D721Med (cell line): Measurements from ENCODE around the gene FLII.
A peak's percentile ranks its signal among the peaks of the same experiment; 100 is the strongest.
"Not testable (repeated sequence)": the region's sequence is repeated elsewhere in the genome, so short reads cannot be mapped to it uniquely, and the experiment has no call there.

Experiments
- DNase-seq: peaks from one replicate; pipeline ENCODE4 v3.0.0; 2011; ENCODE audit warnings: low spot score; ENCODE audit not compliant: insufficient read length
- FAIRE-seq: peaks from 2 replicates; lab custom pipeline; 2011; peaks lifted over from hg19 to GRCh38; lab: Jason Lieb, UNC
- CTCF ChIP-seq: IDR thresholded peaks from 2 replicates; pipeline ENCODE4 v1.5.1; 2012; ENCODE audit warnings: mild to moderate bottlenecking, control low read depth; ENCODE audit not compliant: insufficient read depth; ENCODE audit errors: missing control alignments

FLII gene

GRCh38 chr17:18218756-18219415, 39.7 kb downstream of the FLII start:
- no peak for TF ChIP-seq CTCF
- no peak for DNase-seq
- FAIRE-seq = no peak

GRCh38 chr17:18217412-18218015, 41.0 kb downstream of the FLII start:
- DNase-seq (peak; percentile 87), FAIRE-seq (no peak)
- peak; percentile 61 for TF ChIP-seq CTCF

- DNase-seq, FAIRE-seq: not testable (repeated sequence)
Observed at GRCh38 chr17:18216906-18217305, 41.6 kb downstream of the FLII start.

DNA sequence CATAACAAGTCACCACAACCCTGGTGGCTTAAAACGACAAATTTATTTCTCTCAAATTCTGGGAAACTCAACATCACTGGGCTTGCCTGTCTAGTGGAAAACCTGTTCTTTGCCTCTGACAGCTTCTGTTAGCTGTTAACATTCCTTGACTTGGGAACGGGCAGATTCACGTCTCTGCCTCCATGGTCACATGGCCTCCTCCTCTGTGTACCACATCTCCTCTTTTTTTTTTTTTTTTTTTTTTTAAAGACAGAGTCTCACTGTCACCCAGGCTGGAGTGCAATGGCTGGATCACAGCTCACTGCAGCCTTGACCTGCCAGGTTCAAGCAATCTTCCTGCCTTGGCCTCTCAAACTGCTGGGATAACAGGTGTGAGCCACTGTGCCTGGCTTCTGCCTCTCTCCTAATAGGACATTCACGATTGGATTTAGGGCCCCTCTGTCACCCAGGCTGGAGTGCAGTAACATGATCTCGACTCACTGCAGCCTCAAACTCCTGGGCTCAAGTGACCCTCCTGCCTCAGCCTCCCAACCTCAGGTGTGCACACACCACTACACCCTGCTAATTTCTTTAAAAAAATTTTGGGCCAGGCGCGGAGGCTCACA, 44.8 kb downstream of the FLII start:
- FAIRE-seq = no peak
- no peak for DNase-seq
- TF ChIP-seq CTCF = no peak

- no peak for FAIRE-seq
- DNase-seq = no peak
- no peak for TF ChIP-seq CTCF
Observed at GRCh38 chr17:18208092-18208491, 50.4 kb downstream of the FLII start.

DNA sequence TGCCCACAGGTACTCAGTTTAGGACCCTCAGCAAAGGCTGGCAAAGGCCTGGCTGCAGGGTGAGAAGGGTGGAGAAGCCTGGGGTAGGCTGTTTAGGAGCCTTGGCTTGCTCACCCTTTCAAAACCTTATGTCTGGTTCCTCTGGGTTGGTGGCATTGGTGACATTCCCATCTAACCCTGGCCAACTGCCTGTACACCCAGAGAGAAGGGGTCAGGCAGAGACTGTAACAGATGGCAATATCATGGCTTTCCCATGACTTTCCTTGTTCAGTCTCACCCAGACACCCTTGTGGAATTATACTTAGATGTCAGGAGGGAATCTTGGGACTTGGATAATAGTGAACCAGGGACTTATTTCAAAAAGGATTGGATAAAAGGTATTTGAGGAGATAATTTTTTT, 51.6 kb downstream of the FLII start:
- no peak for DNase-seq
- FAIRE-seq = no peak
- no peak for TF ChIP-seq CTCF

GRCh38 chr17:18205861-18206260, 52.7 kb downstream of the FLII start:
- FAIRE-seq = no peak
- TF ChIP-seq CTCF = no peak
- DNase-seq = no peak
